Activated effector memory CD4-positive, alpha-beta T cell treated with anti-CD3 and anti-CD28 coated beads, Interleukin-2, amount 50 U/mL, for 16 hours (primary cell): ENCODE measurements around the gene MMP28.

Experiments used
- DNase-seq: peaks from one replicate; pipeline ENCODE4 v3.0.0-alpha.2; 2020

Gene MMP28

GRCh38 chr17:35716897-35717465, 78.5 kb downstream of the MMP28 start:
- DNase-seq: no peak

GRCh38 chr17:35716173-35716572, 79.3 kb downstream of the MMP28 start:
- DNase-seq: no peak
